ENCODE data around the gene TUBGCP2. TPM values are rescaled to one million over a fixed set of nuclear protein-coding genes. Genes with fewer than 3 reads are reported as not detected.

The TUBGCP2 gene
- total RNA-seq, 6 experiments from 2014 or later, result 72.5 to 80.8 (median 77.7) TPM

DNA sequence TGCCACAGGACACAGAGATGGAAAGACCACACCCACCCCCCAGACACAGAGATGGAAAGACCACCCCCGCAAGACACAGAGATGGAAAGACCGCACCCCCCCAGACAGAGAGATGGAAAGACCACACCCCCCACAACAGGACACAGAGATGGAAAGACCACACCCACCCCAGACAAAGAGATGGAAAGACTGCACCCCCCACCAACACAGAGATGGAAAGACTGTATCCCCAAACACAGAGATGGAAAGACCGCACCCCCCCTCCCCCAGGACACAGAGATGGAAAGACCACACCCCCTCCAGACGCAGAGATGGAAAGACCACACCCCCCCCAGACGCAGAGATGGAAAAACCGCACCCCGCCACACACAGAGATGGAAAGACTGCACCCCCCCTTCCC, 8.1 kb upstream of the TUBGCP2 start:
- no peak for DNase-seq
- Mint-ChIP-seq H3K27me3 (ENCODE audit: insufficient read depth) (peaks cover 12% of the 10 kb centered on the region), H3K4me3 (no peak overlapping the region), H3K4me1 (ENCODE audit: low read depth) (peaks cover 6% of the 10 kb centered on the region; the same call in 1 of the 2 replicates), H3K9me3 (peaks cover 18% of the 10 kb centered on the region), H3K27ac (no peak overlapping the region), H3K36me3 (ENCODE audit: low read depth) (no peaks in the 10 kb centered on the region)
- TF ChIP-seq, protein P1, sequence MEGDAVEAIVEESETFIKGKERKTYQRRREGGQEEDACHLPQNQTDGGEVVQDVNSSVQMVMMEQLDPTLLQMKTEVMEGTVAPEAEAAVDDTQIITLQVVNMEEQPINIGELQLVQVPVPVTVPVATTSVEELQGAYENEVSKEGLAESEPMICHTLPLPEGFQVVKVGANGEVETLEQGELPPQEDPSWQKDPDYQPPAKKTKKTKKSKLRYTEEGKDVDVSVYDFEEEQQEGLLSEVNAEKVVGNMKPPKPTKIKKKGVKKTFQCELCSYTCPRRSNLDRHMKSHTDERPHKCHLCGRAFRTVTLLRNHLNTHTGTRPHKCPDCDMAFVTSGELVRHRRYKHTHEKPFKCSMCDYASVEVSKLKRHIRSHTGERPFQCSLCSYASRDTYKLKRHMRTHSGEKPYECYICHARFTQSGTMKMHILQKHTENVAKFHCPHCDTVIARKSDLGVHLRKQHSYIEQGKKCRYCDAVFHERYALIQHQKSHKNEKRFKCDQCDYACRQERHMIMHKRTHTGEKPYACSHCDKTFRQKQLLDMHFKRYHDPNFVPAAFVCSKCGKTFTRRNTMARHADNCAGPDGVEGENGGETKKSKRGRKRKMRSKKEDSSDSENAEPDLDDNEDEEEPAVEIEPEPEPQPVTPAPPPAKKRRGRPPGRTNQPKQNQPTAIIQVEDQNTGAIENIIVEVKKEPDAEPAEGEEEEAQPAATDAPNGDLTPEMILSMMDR (IDR thresholded peaks at IDR 0.05), result no peak

DNA sequence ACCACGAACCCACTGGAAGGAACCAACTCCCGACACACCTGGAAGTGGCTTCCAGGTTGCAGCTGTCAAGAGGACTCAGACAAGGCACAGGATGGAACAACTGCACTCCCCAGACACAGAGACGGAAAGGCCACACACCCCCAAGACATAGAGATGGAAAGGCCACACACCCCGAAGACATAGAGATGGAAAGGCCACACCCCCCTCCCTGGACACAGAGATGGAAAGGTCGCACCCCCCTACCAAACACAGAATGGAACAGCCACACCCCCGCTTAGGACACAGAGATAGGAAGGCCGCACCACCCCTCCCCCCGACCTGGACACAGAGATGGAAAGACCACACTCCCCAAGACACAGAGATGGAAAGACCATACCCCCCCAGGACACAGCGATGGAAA, 7.6 kb upstream of the TUBGCP2 start:
- Mint-ChIP-seq H3K27ac (no peak overlapping the region), H3K9me3 (peaks cover 15% of the 10 kb centered on the region), H3K4me3 (no peak overlapping the region), H3K27me3 (ENCODE audit: insufficient read depth) (peaks cover 12% of the 10 kb centered on the region), H3K36me3 (ENCODE audit: low read depth) (no peaks in the 10 kb centered on the region), H3K4me1 (ENCODE audit: low read depth) (peaks cover 6% of the 10 kb centered on the region; the same call in 1 of the 2 replicates)
- no peak for DNase-seq
- TF ChIP-seq, protein P1 (IDR thresholded peaks at IDR 0.05), result no peak

DNA sequence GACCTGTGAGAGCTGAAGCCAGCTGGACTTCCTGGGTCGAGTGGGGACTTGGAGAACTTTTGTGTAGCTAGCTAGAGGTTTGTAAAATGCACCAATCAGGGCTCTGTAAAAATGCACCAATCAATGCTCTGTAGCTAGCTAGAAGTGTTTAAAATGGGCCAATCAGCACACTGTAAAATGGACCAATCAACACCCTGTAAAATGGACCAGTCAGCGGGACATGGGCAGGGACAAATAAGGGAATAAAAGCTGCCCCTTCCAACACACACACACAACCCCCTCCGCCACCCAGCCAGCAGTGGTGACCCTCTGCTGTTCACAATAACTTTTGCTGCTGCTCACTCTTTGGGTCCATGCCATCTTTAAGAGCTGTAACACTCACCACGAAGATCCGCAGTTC, 7.2 kb upstream of the TUBGCP2 start:
- Mint-ChIP-seq H3K27me3 (ENCODE audit: insufficient read depth) (peaks cover 12% of the 10 kb centered on the region), H3K4me3 (no peak overlapping the region)

DNA sequence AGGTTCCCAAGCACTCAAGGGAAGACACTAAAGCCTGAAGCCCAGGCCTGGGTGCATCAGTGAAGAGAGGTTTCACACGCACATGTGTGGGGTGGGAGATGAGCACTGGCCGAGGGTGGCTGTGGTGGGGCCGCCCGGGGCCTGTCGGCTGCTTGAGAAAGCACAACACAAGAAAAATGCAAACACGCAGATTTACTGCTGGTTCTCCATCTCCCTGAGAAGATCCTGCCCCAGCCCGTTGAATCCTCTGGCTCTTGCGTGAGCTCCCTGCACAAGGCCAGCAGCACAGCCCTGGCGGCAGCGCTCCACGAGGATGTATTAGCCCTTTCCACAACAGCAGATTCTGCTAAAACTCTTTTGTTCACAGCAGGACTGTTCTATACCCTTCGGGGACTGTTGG, 6.2 kb upstream of the TUBGCP2 start:
- TF ChIP-seq, protein P1 (IDR thresholded peaks at IDR 0.05), result no peak

More for the DNA sequence above, 7.2 kb upstream of the TUBGCP2 start:
- Mint-ChIP-seq H3K9me3 (peaks cover 11% of the 10 kb centered on the region), H3K36me3 (ENCODE audit: low read depth) (no peaks in the 10 kb centered on the region; the same call in 1 of the 2 replicates), H3K27ac (no peak overlapping the region), H3K4me1 (ENCODE audit: low read depth) (peaks cover 6% of the 10 kb centered on the region; the same call in 1 of the 2 replicates)
- TF ChIP-seq, protein P1 (IDR thresholded peaks at IDR 0.05), result no peak
- DNase-seq, result no peak

DNA sequence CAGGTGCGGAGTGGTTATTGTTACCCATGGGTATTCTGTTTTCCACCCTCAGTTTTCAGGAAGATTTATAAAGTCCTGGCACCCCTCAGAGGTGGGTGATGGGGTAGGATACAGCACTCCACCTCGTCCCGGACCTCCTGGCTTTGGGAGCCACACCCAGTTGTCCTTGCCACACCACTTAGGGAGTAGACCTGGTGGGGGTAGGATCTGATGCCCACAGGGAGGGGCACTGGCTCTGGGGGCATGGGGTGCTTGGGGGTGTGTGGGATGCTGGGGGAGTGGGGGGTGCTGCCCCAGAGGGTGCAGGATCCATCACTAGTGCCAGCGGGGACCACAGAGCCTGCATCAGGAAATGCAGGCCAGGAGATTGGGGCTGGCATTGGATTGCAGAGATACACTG, 4.5 kb upstream of the TUBGCP2 start:
- H3K4me3 Mint-ChIP-seq, result no peak overlapping the region
- H3K4me1 Mint-ChIP-seq (ENCODE audit: low read depth), result no peaks in the 10 kb centered on the region
- TF ChIP-seq, protein P1 (IDR thresholded peaks at IDR 0.05), result no peak
- peaks cover 1% of the 10 kb centered on the region for H3K36me3 Mint-ChIP-seq (ENCODE audit: low read depth)
- H3K9me3 Mint-ChIP-seq, result no peaks in the 10 kb centered on the region
- H3K27ac Mint-ChIP-seq, result no peak overlapping the region
- H3K27me3 Mint-ChIP-seq (ENCODE audit: insufficient read depth), result peaks cover 1% of the 10 kb centered on the region
- DNase-seq, result no peak

More for the DNA sequence above, 6.2 kb upstream of the TUBGCP2 start:
- H3K9me3 Mint-ChIP-seq, result peaks cover 4% of the 10 kb centered on the region; the same call in 1 of the 2 replicates
- DNase-seq, result no peak
- no peak overlapping the region for H3K27ac Mint-ChIP-seq
- H3K4me1 Mint-ChIP-seq (ENCODE audit: low read depth), result peaks cover 6% of the 10 kb centered on the region; the same call in 1 of the 2 replicates
- H3K36me3 Mint-ChIP-seq (ENCODE audit: low read depth), result no peaks in the 10 kb centered on the region; the same call in 1 of the 2 replicates
- peaks cover 12% of the 10 kb centered on the region for H3K27me3 Mint-ChIP-seq (ENCODE audit: insufficient read depth)
- H3K4me3 Mint-ChIP-seq, result no peak overlapping the region

DNA sequence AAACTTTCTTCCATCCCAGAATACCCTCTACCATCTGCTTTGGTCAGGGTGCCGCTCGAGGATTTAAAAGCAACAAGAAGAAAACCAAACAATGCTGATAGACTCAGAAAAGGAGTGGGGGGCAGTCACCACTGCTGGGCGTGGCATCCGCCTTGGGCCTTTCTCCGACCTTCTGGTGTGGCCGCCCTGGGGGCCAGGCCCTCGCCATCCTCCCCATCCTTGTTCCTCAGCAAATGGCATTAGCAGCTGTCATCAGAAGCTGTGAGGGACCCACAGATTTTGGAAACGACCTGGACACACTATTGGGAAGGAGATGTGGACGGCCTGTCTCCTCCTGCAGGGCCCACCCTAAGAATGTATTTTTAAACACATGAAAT, 4.1 kb upstream of the TUBGCP2 start:
- no peak overlapping the region for H3K27ac Mint-ChIP-seq
- H3K27me3 Mint-ChIP-seq (ENCODE audit: insufficient read depth), result peaks cover 4% of the 10 kb centered on the region
- H3K9me3 Mint-ChIP-seq, result no peaks in the 10 kb centered on the region
- H3K4me3 Mint-ChIP-seq, result no peak overlapping the region
- H3K4me1 Mint-ChIP-seq (ENCODE audit: low read depth), result peaks cover 4% of the 10 kb centered on the region
- H3K36me3 Mint-ChIP-seq (ENCODE audit: low read depth), result peaks cover 5% of the 10 kb centered on the region
- DNase-seq, result no peak
- TF ChIP-seq, protein P1 (IDR thresholded peaks at IDR 0.05), result no peak
